HCT116 (cell line): ENCODE data around the gene AMHR2. TPM values are rescaled to one million over a fixed set of nuclear protein-coding genes. Genes with fewer than 3 reads are reported as not detected.
"Not testable (repeated sequence)": the region's sequence is repeated elsewhere in the genome, so short reads cannot be mapped to it uniquely, and the experiment has no call there.

ENCODE experiments used
- ATAC-seq: fragments of 200-7000 bp; cut with Tn5 transposase; 2 replicates; pipeline ENCODE4 v1.9.1; 2020; ENCODE audit warnings: mild to moderate bottlenecking, moderate library complexity
- BruUV-seq: library from RNA; stranded (reverse); fragments of 400-500 nt; replicated peaks from 2 replicates; lab custom pipeline; 2021; lab: Mats Ljungman, UMichigan
- CTCF ChIA-PET: fragments of 300-600 bp; sonication (Branson Sonifier 250); formaldehyde crosslinking; loops from one replicate; lab custom pipeline; 2021; ENCODE audit warnings: antibody characterized with exemption; lab: Charles Lee
- POLR2A ChIA-PET: fragments of 300-600, 350-600 bp; sonication (Branson Sonifier 250); formaldehyde crosslinking; loops from one replicate; lab custom pipeline; 2021; ENCODE audit warnings: antibody characterized with exemption; lab: Charles Lee
- RAD21 ChIA-PET, 2 experiments: fragments of 300-600 bp; sonication (Branson Sonifier 250); formaldehyde crosslinking; loops; one replicate each; lab custom pipeline; 2023; ENCODE audit warnings: low total read pairs in 2 of 2; ENCODE audit not compliant: uncharacterized antibody in 2 of 2, unreplicated experiment in 2 of 2, low non-redundant PET in 1 of 2; lab: Charles Lee
- DNase-seq: peaks from one replicate; pipeline ENCODE4 v3.0.0-alpha.2; 2010; ENCODE audit warnings: low read depth, low spot score
- H2AFZ ChIP-seq: fragments of 200-600 bp; shearing (Covaris generic), sonication (generic); 2 replicates; pipeline ENCODE4 v1.6.1; 2017; ENCODE audit warnings: low read depth, mixed run types, mixed read lengths, antibody characterized with exemption, low read length; ENCODE audit not compliant: poor library complexity, severe bottlenecking
- H3K27ac ChIP-seq: 2 replicates; pipeline ENCODE4 v1.5.1; 2012; ENCODE audit warnings: low read depth, low read length
- H3K27me3 ChIP-seq: fragments of 200-600 bp; sonication (generic); 2 replicates; pipeline ENCODE4 v1.6.1; 2016; ENCODE audit warnings: mixed run types, low read length, mixed read lengths; ENCODE audit not compliant: insufficient read depth
- H3K36me3 ChIP-seq, 2 experiments: fragments of 200-500 bp in 1 of 2; fragments of 200-600 bp in 1 of 2; sonication (Bioruptor generic) in 1 of 2; sonication (generic) in 1 of 2; 2 replicates each; pipeline versions ENCODE4 v1.5.1 to v1.6.1; 2014 to 2016; ENCODE audit warnings: low read length in 2 of 2, inconsistent platforms in 1 of 2, mixed read lengths in 1 of 2, mixed run types in 1 of 2; ENCODE audit not compliant: insufficient read depth in 2 of 2, control insufficient read depth in 1 of 2
- H3K4me1 ChIP-seq, 2 experiments: fragments of 200-600 bp in 1 of 2; sonication (generic) in 1 of 2; 2 replicates each; pipeline versions ENCODE4 v1.5.1 to v1.6.1; 2012 to 2017; ENCODE audit warnings: low read length in 2 of 2, inconsistent platforms in 1 of 2, mild to moderate bottlenecking in 1 of 2, mixed read lengths in 1 of 2, mixed run types in 1 of 2, moderate library complexity in 1 of 2; ENCODE audit not compliant: insufficient read depth in 2 of 2, control insufficient read depth in 1 of 2
- H3K4me2 ChIP-seq: fragments of 200-600 bp; sonication (generic); 2 replicates; pipeline ENCODE4 v1.6.1; 2017; ENCODE audit warnings: mixed run types, low read length, mixed read lengths
- H3K4me3 ChIP-seq, 2 experiments: fragments of 200-600 bp in 1 of 2; sonication (generic) in 1 of 2; replicated peaks in 1 of 2; 2 replicates each; pipeline ENCODE4 v1.5.1; 2011 to 2016; ENCODE audit warnings: low read length in 2 of 2, control low read depth in 1 of 2, low read depth in 1 of 2, mild to moderate bottlenecking in 1 of 2, mixed read lengths in 1 of 2, mixed run types in 1 of 2
- H3K79me2 ChIP-seq: fragments of 200-600 bp; sonication (generic); 2 replicates; pipeline ENCODE4 v1.6.1; 2017; ENCODE audit warnings: mild to moderate bottlenecking, mixed run types, low read length, moderate library complexity, mixed read lengths; ENCODE audit not compliant: insufficient read depth
- H3K9ac ChIP-seq: fragments of 200-600 bp; sonication (generic); 2 replicates; pipeline ENCODE4 v1.6.1; 2016; ENCODE audit warnings: low read length, mixed read lengths
- H3K9me2 ChIP-seq: fragments of 200-600 bp; sonication (generic), shearing (Covaris generic); 2 replicates; pipeline ENCODE4 v1.6.1; 2017; ENCODE audit warnings: mixed run types, mild to moderate bottlenecking, moderate library complexity; ENCODE audit not compliant: insufficient read depth
- H3K9me3 ChIP-seq, 2 experiments: fragments of 200-500 bp in 1 of 2; fragments of 200-600 bp in 1 of 2; sonication (Bioruptor generic) in 1 of 2; sonication (generic) in 1 of 2; 2 replicates each; pipeline ENCODE4 v1.6.1; 2014 to 2017; ENCODE audit warnings: low read length in 2 of 2, mixed read lengths in 2 of 2, inconsistent platforms in 1 of 2, low read depth in 1 of 2, mild to moderate bottlenecking in 1 of 2, mixed run types in 1 of 2, moderate library complexity in 1 of 2; ENCODE audit not compliant: control insufficient read depth in 1 of 2, insufficient read depth in 1 of 2
- H4K20me1 ChIP-seq: fragments of 200-600 bp; sonication (generic), shearing (Covaris generic); 2 replicates; pipeline ENCODE4 v1.6.1; 2017; ENCODE audit warnings: mixed run types, mild to moderate bottlenecking, moderate library complexity; ENCODE audit not compliant: insufficient read depth
- intact Hi-C: fragments of 100-400 bp; cut with micrococcal nuclease; formaldehyde crosslinking; loops from 2 replicates; pipeline ENCODE4 v1.10.0; 2022
- total RNA-seq: library from RNA; stranded (reverse); gene quantifications from one replicate; pipeline ENCODE4 v1.2.1, GENCODE V29; 2021; ENCODE audit not compliant: unreplicated experiment

AMHR2 gene
- total RNA-seq, 1 experiment from 2014 or later, result not detected

GRCh38 chr12:53435326-53435725 is 11.7 kb downstream of the AMHR2 start:
- H4K20me1 ChIP-seq, intact Hi-C loops, H3K27ac ChIP-seq, H2AFZ ChIP-seq, H3K9ac ChIP-seq, RAD21 ChIA-PET, BruUV-seq, H3K27me3 ChIP-seq, H3K4me2 ChIP-seq, H3K9me3 ChIP-seq, ATAC-seq, DNase-seq, H3K9me2 ChIP-seq, H3K4me1 ChIP-seq, POLR2A ChIA-PET, H3K4me3 ChIP-seq, H3K36me3 ChIP-seq, H3K79me2 ChIP-seq: not testable (repeated sequence)
- CTCF ChIA-PET, result interaction anchor here (0.6 to 1.0 kb wide), 2 partner anchors 14 to 83 kb away, joined by 3 read pairs; no protein-coding TSS in a partner anchor

DNA sequence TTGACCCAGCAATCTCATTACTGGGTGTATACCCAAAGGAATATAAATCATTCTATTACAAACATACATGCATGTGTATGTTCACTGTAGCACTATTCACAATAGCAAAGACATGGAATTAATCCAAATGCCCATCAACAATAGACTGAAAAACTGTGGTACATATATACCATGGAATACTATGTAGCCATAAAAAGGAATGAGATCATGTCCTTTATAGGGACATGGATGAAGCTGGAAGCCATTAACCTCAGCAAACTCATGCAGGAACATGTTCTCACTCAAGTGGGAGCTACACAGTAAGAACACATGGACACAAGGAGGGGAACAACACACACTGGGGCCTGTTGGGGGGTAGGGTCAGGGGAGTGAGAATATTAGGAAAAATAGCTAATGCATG is 15.9 kb downstream of the AMHR2 start:
- ATAC-seq, RAD21 ChIA-PET, intact Hi-C loops, H3K36me3 ChIP-seq, H3K27me3 ChIP-seq, H2AFZ ChIP-seq, H3K9ac ChIP-seq, H3K27ac ChIP-seq, H4K20me1 ChIP-seq, BruUV-seq, H3K9me3 ChIP-seq, DNase-seq, H3K9me2 ChIP-seq, H3K4me3 ChIP-seq, POLR2A ChIA-PET, H3K4me2 ChIP-seq: not testable (repeated sequence)
- Histone ChIP-seq H3K79me2 (peaks cover 27% of the 10 kb centered on the region), H3K4me1 (peaks cover 12 to 31% of the 10 kb centered on the region in 2 experiments; a peak in 3 of 4 replicates)
- CTCF ChIA-PET, result interaction anchor here (1.1 kb wide), 1 partner anchor 18 kb away, joined by 3 read pairs; no protein-coding TSS in a partner anchor
